AG10803 (cell line): ENCODE results near the gene NOVA2.
"Not testable (repeated sequence)": the region's sequence is repeated elsewhere in the genome, so short reads cannot be mapped to it uniquely, and the experiment has no call there.

ENCODE experiments used
- DNase-seq: peaks from one replicate; pipeline ENCODE4 v3.0.0; 2010; ENCODE audit warnings: low read depth
- H3K4me3 ChIP-seq: 2 replicates; pipeline ENCODE4 v1.5.1; 2011; ENCODE audit warnings: mild to moderate bottlenecking, low read length, control low read depth
- CTCF ChIP-seq: conservative IDR thresholded peaks from 2 replicates; pipeline ENCODE4 v1.5.1; 2011; ENCODE audit warnings: mild to moderate bottlenecking, low read length, control low read depth, inconsistent platforms

The NOVA2 gene

DNA sequence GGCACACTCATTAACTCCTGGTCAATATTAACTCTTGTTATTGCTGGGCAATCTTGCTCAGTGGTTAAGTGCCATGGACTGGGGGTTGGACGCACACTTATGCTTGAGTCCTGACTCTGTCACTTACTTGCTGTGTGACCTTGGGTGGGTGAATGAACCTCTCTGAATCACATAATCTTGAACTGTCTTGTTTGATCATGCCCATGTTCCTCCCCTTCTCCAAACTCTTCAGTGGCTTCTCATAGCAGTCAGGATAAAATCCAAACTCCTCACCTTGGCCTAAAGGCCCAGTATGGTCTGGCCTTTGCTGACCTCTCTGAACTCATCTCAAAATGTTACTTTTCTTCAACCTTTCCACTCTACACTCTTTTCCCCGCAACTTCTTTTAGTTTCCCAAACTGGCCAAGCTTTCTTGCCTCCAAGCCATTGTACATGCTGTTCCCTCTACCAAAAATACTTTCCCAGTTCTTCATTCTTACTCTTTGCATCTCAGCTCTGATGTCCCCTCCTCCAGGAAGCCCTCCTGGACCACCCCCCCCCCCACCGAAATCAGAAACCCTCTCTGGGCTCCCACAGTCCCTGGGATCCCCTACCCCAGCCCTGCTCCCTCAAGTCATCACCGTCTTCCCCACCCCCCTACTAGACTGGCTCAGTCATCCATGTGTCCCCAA is 73.6 kb downstream of the NOVA2 start:
- DNase-seq: no peak
- TF ChIP-seq CTCF: no peak
- no peak overlapping the region for H3K4me3 ChIP-seq

DNA sequence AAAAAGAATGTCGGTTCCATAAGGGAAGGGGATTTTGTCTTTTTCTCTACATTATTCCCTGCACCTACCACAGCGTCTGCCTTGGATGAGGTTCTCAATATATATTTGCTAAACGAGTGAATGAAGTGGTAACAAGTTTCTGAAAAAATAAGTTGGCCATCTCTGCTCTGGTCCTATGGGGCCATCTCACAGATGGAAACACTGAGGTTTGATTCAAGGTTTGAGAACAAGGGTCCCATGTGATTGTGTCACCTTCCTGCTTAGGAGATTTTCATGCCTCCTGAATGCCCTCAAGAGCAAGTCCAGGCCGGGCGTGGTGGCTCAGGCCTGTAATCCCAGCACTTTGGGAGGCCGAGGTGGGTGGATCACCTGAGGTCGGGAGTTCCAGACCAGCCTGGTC is 74.4 kb downstream of the NOVA2 start:
- TF ChIP-seq CTCF: no peak
- no peak for DNase-seq
- H3K4me3 ChIP-seq: no peak overlapping the region

DNA sequence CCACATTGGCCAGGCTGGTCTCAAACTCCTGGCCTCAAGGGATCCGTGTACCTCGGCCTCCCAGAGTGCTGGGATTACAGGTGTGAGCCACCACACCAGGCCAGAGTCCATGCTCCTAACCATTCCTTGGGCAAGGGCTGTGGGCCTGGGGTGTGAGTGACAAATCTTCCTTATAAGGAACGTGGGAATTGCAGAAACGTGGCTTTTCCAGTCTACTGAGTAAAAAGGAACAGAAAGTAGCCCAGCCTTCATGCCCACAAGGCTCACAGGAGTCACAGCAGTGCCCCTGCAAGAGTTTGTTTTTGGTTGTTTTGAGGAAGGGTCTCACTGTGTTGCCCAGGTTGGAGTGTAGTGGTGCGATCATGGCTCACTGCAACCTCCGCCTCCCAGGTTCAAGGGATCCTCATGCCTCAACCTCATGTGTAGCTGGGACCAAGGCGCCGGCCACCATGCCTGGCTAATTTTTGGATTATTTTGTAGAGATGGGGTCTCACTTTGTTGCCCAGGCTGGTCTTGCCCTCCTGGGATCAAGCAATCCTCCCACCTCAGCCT is 76.3 kb downstream of the NOVA2 start:
- TF ChIP-seq CTCF: no peak
- H3K4me3 ChIP-seq: no peak overlapping the region
- no peak for DNase-seq

DNA sequence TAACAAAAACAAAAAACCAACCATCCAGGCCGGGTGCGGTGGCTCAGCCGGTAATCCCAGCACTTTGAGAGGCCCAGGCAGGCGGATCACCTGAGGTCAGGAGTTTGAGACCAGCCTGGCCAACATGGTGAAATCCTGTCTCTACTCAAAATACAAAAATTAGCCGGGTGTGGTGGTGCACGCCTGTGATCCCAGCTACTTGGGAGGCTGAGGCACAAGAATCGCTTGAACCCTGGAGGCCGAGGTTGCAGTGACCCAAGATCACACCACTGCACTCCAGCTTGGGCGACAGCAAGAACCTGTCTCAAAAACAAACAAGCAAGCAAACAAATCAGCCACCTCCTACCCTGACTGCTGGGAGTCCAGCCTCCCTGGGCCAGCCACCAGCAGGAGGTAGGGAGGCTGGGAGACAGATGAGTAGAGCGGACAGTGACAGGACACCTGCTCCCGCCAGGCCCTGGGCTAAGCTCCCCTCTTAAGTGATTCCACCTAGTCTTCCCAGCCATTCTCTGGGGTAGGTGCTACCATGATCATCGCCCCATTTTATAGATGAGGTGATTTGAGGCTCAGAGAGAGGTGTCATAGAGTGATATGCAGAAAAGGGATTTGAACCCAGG is 77.6 kb downstream of the NOVA2 start:
- DNase-seq, H3K4me3 ChIP-seq: not testable (repeated sequence)

DNA sequence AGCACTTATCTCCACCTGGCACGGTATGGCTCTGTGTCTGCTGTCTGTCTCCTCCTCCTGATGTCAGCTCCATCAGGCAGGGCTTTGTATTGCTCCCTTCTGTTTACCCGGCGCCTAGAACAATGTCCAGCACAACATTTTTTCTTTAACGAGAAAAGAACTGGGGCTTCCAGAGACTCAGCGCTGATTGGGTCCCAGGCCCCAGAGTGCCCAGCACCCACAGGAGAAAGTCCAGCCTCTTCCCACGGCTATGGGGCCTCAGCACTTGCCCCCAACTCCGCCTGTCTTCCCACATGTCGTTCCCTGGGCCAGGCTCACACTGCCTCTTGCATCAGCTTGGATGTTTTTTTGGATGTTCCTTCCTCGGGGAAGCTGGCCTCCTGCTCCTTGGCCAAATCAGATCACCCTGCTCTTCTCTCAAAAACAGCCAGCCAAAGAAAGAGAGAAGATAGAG is 78.1 kb downstream of the NOVA2 start:
- no peak for TF ChIP-seq CTCF
- DNase-seq: no peak
- H3K4me3 ChIP-seq: no peak overlapping the region

DNA sequence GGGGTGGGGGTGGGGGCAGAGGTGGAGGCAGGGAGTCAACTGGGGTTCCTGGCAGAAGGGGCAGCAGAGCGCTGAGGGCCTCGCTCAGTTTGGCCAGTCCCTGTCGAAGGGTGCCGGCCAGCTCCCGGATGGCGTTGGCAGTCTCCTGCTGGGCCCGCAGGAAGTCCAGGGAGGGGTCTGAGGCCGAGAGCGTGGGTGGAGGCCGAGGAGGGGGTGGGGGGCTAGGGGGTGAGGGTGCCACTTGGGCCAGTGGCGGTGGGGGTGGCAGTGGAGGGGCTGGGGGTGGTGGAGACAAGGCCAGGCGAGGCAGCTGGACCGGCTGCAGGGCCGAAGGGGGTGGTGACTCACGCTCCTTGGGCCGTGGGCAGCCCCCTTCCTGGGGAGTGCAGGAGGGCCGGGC is 82.8 kb downstream of the NOVA2 start:
- no peak for TF ChIP-seq CTCF
- DNase-seq: no peak
- no peak overlapping the region for H3K4me3 ChIP-seq

DNA sequence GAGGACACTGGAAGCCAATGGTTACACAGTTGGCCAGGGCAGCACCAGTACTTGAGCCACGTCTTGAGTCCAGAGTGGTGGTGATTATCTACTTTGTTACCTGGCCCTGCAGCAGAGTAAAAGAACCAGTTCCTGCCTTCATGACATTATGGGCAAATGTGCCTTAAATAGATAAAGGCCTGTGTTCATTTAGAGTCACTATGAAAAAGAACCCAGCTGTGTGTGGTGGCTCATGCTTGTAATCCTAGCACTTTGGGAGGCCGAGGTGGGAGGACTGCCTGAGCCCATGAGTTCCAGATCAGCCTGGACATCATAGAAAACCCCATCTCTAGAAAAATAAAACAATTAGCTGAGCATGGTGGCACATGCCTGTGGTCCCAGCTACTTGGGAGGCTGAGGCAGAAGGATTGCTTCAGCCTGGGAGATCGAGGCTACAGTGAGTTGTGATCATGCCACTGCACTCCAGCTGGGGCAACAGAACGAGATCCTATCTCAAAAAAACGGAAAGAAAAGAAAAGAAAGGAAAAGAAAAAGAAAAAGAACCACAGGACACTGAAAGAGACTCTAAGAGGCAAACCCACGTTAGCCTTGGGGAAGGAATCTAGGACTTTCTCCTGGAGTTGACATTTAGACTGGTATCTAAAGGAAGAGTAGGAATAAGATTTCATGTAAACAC is 84.3 kb downstream of the NOVA2 start:
- DNase-seq: no peak
- no peak for TF ChIP-seq CTCF
- no peak overlapping the region for H3K4me3 ChIP-seq
